PFSK-1 (cell line): ENCODE results near the gene LMO7.

ENCODE experiments used
- FOXP2 ChIP-seq: optimal IDR thresholded peaks from 2 replicates; pipeline ENCODE3; 2011; ENCODE audit warnings: borderline replicate concordance, control low read depth, inconsistent platforms; ENCODE audit not compliant: insufficient read depth; ENCODE audit errors: extremely low read length, extremely low read depth
- TAF1 ChIP-seq: IDR thresholded peaks from 2 replicates; pipeline ENCODE4 v1.6.1; 2012; ENCODE audit warnings: low read length, control low read depth, borderline replicate concordance; ENCODE audit not compliant: insufficient read depth
- TF ChIP-seq, protein P1 (sequence below), 2 experiments: IDR thresholded peaks; 2 replicates each; pipeline versions ENCODE4 v1.6.1 to v1.8.0; 2011 to 2012; ENCODE audit warnings: low read depth in 2 of 2, low read length in 2 of 2, control low read depth in 1 of 2, inconsistent platforms in 1 of 2, mild to moderate bottlenecking in 1 of 2, moderate library complexity in 1 of 2; ENCODE audit not compliant: insufficient read depth in 1 of 2

DNA sequence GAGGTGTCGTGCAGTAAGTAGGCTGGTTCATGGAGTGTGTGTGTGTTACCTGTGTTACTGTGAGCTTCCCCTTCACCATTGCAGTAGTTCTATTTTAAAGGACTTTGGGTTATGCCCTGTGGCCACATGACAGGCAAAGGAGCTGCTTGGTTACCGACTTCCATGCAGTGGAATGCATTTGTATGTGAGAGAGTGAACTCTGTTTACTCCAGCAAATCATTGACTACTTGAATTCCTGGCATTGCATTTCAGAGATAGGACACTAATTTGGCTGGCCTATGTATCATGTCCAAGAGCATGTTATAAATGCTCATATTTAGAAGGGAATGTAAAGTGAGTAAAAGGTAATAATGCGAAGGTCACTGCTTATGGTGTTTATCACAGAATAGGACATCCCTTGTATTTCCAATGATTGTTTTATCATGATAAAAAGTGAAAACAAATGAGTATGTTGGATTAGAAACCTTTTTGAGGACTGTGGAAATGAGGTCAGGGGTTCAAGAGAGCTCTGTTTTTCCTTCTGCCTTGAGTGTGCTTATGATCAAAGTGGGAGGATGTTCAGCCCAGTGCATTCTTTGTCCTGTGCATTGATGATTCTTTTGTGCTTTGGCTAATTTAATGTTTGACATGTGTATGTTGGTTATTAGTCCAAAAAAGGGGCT lies 156.5 kb downstream of the LMO7 start:
- no peak for TF ChIP-seq FOXP2
- TF ChIP-seq, protein P1, sequence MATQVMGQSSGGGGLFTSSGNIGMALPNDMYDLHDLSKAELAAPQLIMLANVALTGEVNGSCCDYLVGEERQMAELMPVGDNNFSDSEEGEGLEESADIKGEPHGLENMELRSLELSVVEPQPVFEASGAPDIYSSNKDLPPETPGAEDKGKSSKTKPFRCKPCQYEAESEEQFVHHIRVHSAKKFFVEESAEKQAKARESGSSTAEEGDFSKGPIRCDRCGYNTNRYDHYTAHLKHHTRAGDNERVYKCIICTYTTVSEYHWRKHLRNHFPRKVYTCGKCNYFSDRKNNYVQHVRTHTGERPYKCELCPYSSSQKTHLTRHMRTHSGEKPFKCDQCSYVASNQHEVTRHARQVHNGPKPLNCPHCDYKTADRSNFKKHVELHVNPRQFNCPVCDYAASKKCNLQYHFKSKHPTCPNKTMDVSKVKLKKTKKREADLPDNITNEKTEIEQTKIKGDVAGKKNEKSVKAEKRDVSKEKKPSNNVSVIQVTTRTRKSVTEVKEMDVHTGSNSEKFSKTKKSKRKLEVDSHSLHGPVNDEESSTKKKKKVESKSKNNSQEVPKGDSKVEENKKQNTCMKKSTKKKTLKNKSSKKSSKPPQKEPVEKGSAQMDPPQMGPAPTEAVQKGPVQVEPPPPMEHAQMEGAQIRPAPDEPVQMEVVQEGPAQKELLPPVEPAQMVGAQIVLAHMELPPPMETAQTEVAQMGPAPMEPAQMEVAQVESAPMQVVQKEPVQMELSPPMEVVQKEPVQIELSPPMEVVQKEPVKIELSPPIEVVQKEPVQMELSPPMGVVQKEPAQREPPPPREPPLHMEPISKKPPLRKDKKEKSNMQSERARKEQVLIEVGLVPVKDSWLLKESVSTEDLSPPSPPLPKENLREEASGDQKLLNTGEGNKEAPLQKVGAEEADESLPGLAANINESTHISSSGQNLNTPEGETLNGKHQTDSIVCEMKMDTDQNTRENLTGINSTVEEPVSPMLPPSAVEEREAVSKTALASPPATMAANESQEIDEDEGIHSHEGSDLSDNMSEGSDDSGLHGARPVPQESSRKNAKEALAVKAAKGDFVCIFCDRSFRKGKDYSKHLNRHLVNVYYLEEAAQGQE (IDR thresholded peaks at IDR 0.05; ENCODE audit: insufficient read depth in 1 of 2, low read depth in 2 of 2, low read length in 2 of 2): no peak
- TF ChIP-seq TAF1: no peak
